ENCODE measurements around the gene TULP1. TPM values are rescaled to one million over a fixed set of nuclear protein-coding genes. Genes with fewer than 3 reads are reported as not detected.

The TULP1 gene
- total and polyA plus RNA-seq, 2 of the 13 experiments (the other 11 are each of a cell fraction or from before 2014, with no cell fraction given), result not detected

DNA sequence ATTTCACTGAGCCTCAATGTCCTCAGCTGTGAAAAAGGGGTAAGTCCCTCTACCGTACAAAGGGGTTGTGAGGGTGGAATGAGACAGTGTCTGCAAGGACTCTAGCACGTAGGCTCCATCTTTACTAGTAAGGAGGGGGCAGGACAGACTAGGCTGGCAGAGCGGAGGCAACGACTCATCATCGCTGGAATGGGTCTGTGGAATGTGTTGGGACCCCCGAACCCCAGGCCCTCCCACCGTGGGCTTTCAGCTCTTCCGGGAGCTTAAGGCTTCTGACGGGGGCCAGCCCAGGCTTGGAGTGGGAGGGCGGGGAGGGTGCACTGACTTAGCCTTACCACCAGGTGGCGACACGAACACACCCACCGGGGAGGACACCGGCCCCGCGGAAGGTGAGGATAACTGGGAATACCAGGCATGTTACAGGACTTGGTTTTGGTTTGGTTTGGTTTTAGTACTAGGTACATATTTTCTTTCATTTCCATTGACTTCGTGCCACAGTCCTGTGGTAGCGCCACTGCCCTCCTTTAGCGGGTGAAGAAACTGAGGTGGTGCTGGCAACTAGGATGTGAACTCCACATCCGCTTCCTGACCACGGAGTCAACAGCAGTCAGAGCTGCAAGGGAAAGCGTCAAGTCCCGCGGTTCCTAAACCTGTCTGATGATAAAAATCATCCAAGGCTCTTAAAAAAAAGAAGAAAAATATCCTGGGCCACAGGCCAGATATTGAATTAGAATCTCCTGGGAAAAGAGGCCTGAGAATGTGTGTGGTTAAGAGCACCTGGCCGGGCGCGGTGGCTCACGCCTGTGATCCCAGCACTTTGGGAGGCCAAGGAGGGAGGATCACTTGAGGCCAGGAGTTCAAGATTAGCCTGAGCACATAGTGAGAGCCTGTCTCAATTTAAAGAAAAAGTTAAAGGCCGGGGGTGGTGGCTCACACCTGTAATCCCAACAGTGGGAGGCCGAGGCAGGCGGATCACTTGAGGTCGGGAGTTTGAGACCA, 10.3 kb upstream of the TULP1 start (continued):
- TF ChIP-seq ZNF350 (CRISPR knock-in tag; IDR thresholded peaks at IDR 0.05; ENCODE audit: borderline replicate concordance, low read depth) (no peak; the same call in 1 of the 2 replicates), ZNF878 (CRISPR knock-in tag; IDR thresholded peaks at IDR 0.05) (no peak), RAD51 (IDR thresholded peaks at IDR 0.05; ENCODE audit: borderline replicate concordance) (no peak), THYN1 (CRISPR knock-in tag; IDR thresholded peaks at IDR 0.05; ENCODE audit: borderline replicate concordance, low read depth) (no peak), FOXJ3 (CRISPR knock-in tag; IDR thresholded peaks at IDR 0.05; ENCODE audit: borderline replicate concordance) (no peak), SUZ12 (IDR thresholded peaks at IDR 0.05; ENCODE audit: low read depth, low read length) (no peak), ZNF496 (CRISPR knock-in tag; IDR thresholded peaks at IDR 0.05; ENCODE audit: insufficient replicate concordance) (no peak), TEAD3 (CRISPR knock-in tag; optimal IDR thresholded peaks at IDR 0.05; ENCODE audit: borderline replicate concordance) (peak; percentile 42), SPEN (CRISPR knock-in tag; IDR thresholded peaks at IDR 0.05; ENCODE audit: low read depth) (no peak; the same call in 1 of the 2 replicates), MTF2 (CRISPR knock-in tag; IDR thresholded peaks at IDR 0.05; ENCODE audit: borderline replicate concordance) (0 out of 2 replicates have a peak, but pooled peaks have one; percentile 13), ETV5 (CRISPR knock-in tag; IDR thresholded peaks at IDR 0.05; ENCODE audit: borderline replicate concordance) (no peak), ARNT (IDR thresholded peaks at IDR 0.05) (no peak), HNRNPL (IDR thresholded peaks at IDR 0.05; ENCODE audit: low read depth, low read length) (no peak), ZFYVE20 (CRISPR knock-in tag; IDR thresholded peaks at IDR 0.05; ENCODE audit: borderline replicate concordance, low read depth) (no peak), DR1 (CRISPR knock-in tag; IDR thresholded peaks at IDR 0.05) (no peak), KDM2A (CRISPR knock-in tag; IDR thresholded peaks at IDR 0.05; ENCODE audit: borderline replicate concordance, low read depth) (peak; percentile 74), ZSCAN22 (CRISPR knock-in tag; IDR thresholded peaks at IDR 0.05) (no peak), CEBPB (IDR thresholded peaks at IDR 0.05; ENCODE audit: borderline replicate concordance, low read depth, low read length) (no peak), ZNF24 (IDR thresholded peaks at IDR 0.05) (no peak), RNF2 (conservative IDR thresholded peaks at IDR 0.05; ENCODE audit: low read depth) (no peak), ZNF644 (CRISPR knock-in tag; IDR thresholded peaks at IDR 0.05; ENCODE audit: low read depth) (no peak), ZBTB42 (CRISPR knock-in tag; IDR thresholded peaks at IDR 0.05) (no peak), ZNF205 (CRISPR knock-in tag; IDR thresholded peaks at IDR 0.05) (peak; percentile 47; the same call in 1 of the 2 replicates), NCOA2 (CRISPR knock-in tag; IDR thresholded peaks at IDR 0.05) (no peak)
- TF ChIP-seq, protein P1, sequence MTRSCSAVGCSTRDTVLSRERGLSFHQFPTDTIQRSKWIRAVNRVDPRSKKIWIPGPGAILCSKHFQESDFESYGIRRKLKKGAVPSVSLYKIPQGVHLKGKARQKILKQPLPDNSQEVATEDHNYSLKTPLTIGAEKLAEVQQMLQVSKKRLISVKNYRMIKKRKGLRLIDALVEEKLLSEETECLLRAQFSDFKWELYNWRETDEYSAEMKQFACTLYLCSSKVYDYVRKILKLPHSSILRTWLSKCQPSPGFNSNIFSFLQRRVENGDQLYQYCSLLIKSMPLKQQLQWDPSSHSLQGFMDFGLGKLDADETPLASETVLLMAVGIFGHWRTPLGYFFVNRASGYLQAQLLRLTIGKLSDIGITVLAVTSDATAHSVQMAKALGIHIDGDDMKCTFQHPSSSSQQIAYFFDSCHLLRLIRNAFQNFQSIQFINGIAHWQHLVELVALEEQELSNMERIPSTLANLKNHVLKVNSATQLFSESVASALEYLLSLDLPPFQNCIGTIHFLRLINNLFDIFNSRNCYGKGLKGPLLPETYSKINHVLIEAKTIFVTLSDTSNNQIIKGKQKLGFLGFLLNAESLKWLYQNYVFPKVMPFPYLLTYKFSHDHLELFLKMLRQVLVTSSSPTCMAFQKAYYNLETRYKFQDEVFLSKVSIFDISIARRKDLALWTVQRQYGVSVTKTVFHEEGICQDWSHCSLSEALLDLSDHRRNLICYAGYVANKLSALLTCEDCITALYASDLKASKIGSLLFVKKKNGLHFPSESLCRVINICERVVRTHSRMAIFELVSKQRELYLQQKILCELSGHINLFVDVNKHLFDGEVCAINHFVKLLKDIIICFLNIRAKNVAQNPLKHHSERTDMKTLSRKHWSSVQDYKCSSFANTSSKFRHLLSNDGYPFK (CRISPR knock-in tag; IDR thresholded peaks at IDR 0.05; ENCODE audit: borderline replicate concordance), result no peak
- TF ChIP-seq, protein P2, sequence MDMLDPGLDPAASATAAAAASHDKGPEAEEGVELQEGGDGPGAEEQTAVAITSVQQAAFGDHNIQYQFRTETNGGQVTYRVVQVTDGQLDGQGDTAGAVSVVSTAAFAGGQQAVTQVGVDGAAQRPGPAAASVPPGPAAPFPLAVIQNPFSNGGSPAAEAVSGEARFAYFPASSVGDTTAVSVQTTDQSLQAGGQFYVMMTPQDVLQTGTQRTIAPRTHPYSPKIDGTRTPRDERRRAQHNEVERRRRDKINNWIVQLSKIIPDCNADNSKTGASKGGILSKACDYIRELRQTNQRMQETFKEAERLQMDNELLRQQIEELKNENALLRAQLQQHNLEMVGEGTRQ (IDR thresholded peaks at IDR 0.05; ENCODE audit: low read depth, low read length), result no peak
- TF ChIP-seq, protein P2 (CRISPR knock-in tag; IDR thresholded peaks at IDR 0.05; ENCODE audit: borderline replicate concordance), result no peak
